CD4-positive, alpha-beta memory T cell (primary cell): ENCODE measurements around the gene INTS2. TPM values are rescaled to one million over a fixed set of nuclear protein-coding genes. Genes with fewer than 3 reads are reported as not detected.

Source experiments
- CTCF ChIA-PET: fragments of 350-600 bp; sonication (Branson Sonifier 250); formaldehyde crosslinking; loops from one replicate; lab custom pipeline; 2021; ENCODE audit warnings: inconsistent platforms; ENCODE audit not compliant: partially characterized antibody; lab: Charles Lee
- POLR2A ChIA-PET: fragments of 350-600 bp; sonication (Branson Sonifier 250); formaldehyde crosslinking; loops from one replicate; lab custom pipeline; 2021; ENCODE audit not compliant: partially characterized antibody; lab: Charles Lee
- DNase-seq, 5 donors: peaks; one replicate each; pipeline versions ENCODE4 v3.0.0 to v3.0.0-alpha.2; 2020 to 2022; ENCODE audit warnings: mixed read lengths in 1 of 5
- H3K27ac ChIP-seq: one replicate; pipeline ENCODE4 v1.7.0; 2013; ENCODE audit warnings: low read depth, low read length
- H3K27me3 ChIP-seq: 2 replicates; pipeline ENCODE4 v1.7.0; 2013; ENCODE audit warnings: mild to moderate bottlenecking, low read length, moderate library complexity; ENCODE audit not compliant: insufficient read depth
- H3K36me3 ChIP-seq: 2 replicates; pipeline ENCODE4 v1.7.0; 2013; ENCODE audit warnings: mild to moderate bottlenecking, low read length, moderate library complexity; ENCODE audit not compliant: insufficient read depth
- H3K4me1 ChIP-seq: 2 replicates; pipeline ENCODE4 v1.7.0; 2013; ENCODE audit warnings: mild to moderate bottlenecking, low read length, moderate library complexity; ENCODE audit not compliant: insufficient read depth
- H3K4me3 ChIP-seq, 2 donors: one replicate each; pipeline ENCODE4 v1.7.0; 2013; ENCODE audit warnings: low read length in 2 of 2, mild to moderate bottlenecking in 1 of 2
- H3K9me3 ChIP-seq, 2 donors: one replicate each; pipeline ENCODE4 v1.7.0; 2013; ENCODE audit warnings: low read length in 2 of 2, control low read depth in 1 of 2; ENCODE audit not compliant: control insufficient read depth in 1 of 2
- H3K27ac Mint-ChIP-seq, 7 donors: one replicate each; pipeline ENCODE4 v1.8.0; 2020 to 2021; ENCODE audit warnings: mixed read lengths in 7 of 7, mild to moderate bottlenecking in 6 of 7, inconsistent platforms in 3 of 7, moderate library complexity in 3 of 7
- H3K27me3 Mint-ChIP-seq, 2 donors: one replicate each; pipeline ENCODE4 v1.8.0; 2020 to 2021; ENCODE audit warnings: mixed read lengths in 2 of 2
- H3K36me3 Mint-ChIP-seq, 2 donors: one replicate each; pipeline ENCODE4 v1.8.0; 2020 to 2021; ENCODE audit warnings: mixed read lengths in 2 of 2, inconsistent platforms in 1 of 2, mild to moderate bottlenecking in 1 of 2
- H3K4me1 Mint-ChIP-seq, 4 donors: one replicate each; pipeline ENCODE4 v1.8.0; 2020 to 2021; ENCODE audit warnings: mixed read lengths in 4 of 4, mild to moderate bottlenecking in 1 of 4
- H3K4me3 Mint-ChIP-seq, 8 donors: one replicate each; pipeline ENCODE4 v1.8.0; 2020 to 2021; ENCODE audit warnings: mixed read lengths in 8 of 8, mild to moderate bottlenecking in 7 of 8, moderate library complexity in 6 of 8, inconsistent platforms in 3 of 8
- H3K9me3 Mint-ChIP-seq, 8 donors: one replicate each; pipeline ENCODE4 v1.8.0; 2020 to 2021; ENCODE audit warnings: mixed read lengths in 8 of 8, mild to moderate bottlenecking in 5 of 8, inconsistent platforms in 3 of 8, moderate library complexity in 1 of 8
- intact Hi-C: fragments of 100-400 bp; cut with micrococcal nuclease; formaldehyde crosslinking; loops from one replicate; pipeline ENCODE4 v1.15.1; 2023
- polyA plus RNA-seq, 2 donors: library from polyadenylated mRNA; unstranded; fragments of 300-500 nt; fragmentation: Illumina TruSeq; gene quantifications; one replicate each; pipeline ENCODE4 v1.2.3, GENCODE V29; 2021
- total RNA-seq, 2 experiments: library from RNA; stranded (reverse); gene quantifications; one replicate each; pipeline ENCODE4 v1.2.3, GENCODE V29; 2021

The INTS2 gene
- total and polyA plus RNA-seq, 4 experiments from 2014 or later: 3.9 to 18.7 (median 13.2) TPM

DNA sequence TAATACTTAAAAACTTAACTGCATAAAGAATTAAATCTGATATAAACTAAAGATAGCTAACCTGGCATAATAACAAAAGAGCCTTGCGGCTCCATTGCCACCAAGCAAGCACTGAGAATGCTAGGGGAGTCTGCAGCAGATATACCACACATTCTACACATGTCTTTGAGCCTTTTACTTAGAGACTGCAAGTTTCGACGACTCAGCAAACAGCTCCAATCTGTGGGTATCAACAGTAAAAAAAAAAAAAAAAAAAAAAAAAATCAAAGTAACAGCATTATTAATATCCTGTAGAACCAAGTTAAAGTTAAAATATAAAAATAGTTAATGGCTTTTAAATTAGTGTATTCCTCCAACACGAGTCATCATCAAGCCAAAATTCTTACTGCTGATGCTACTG is 27.8 kb upstream of the INTS2 start:
- peaks cover 54% of the 10 kb centered on the region for H3K36me3 ChIP-seq
- POLR2A ChIA-PET: no interaction called here
- intact Hi-C loops: no loop called here
- H3K27ac ChIP-seq: no peak overlapping the region
- no peaks in the 10 kb centered on the region for H3K27me3 Mint-ChIP-seq
- H3K4me3 ChIP-seq: no peak overlapping the region
- no peaks in the 10 kb centered on the region for H3K9me3 ChIP-seq
- H3K36me3 Mint-ChIP-seq: peaks cover 17 to 63% of the 10 kb centered on the region in 2 donors
- CTCF ChIA-PET: no interaction called here
- no peaks in the 10 kb centered on the region for H3K4me1 ChIP-seq
- H3K27ac Mint-ChIP-seq: peak overlapping the region in 1 of 7 donors; percentile 35
- no peaks in the 10 kb centered on the region for H3K27me3 ChIP-seq
- H3K4me1 Mint-ChIP-seq: peaks cover 0 to 2% (median 0%) of the 10 kb centered on the region in 4 donors
- DNase-seq: no peak
- H3K4me3 Mint-ChIP-seq: no peak overlapping the region
- peaks cover 0 to 2% (median 0%) of the 10 kb centered on the region in 8 donors for H3K9me3 Mint-ChIP-seq

DNA sequence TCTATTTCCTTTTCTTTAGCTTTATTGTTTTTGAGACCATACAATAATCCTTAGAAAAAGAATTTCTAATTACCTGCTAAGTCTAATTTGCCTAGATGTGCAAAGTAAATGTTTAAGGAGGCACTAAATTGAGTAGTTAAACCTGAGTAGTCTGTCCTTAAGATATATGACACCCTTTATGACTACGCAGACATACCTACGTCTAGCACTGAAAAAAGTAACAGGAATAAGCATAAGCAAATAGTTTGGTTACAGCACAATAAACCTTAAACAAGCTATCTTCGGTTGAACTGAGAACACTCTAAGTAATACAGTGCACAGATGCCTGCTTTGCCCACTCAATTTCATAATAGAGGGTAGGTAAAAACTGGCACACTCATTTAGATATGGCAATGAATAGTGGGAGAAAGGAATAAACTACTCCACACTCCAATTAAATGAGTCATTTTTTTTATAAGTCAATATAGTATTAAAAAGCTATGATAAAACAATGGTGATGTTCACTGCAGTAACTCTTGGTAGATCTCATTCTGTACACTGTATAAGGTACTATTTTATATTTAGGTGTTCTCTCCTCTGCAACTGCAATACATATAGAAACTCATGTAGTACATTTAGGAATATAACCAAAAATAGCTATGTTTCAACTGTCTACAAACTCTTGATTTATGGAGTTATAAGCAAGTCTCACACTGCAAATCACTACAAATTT is 19.7 kb upstream of the INTS2 start:
- intact Hi-C loops: no loop called here
- peaks cover 21 to 68% of the 10 kb centered on the region in 2 donors for H3K36me3 Mint-ChIP-seq

DNA sequence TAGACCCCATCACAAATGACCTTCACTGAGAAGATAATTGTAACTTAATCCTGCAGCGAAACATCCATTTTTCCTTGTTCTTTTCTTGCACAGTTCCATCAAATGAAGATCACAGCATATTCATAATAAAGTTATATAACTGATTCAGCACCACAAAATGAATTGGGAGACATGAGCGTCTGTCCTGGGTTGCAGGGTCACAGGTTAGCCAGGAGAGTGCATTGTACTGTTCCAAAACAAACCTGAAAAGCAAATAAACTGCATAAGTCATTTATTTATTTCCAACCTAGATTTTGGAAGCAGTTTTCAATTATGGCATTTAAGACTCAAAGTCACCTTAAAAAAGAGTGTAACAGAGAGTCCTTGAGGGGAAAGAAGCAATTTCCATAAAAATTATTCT is 18.6 kb upstream of the INTS2 start:
- intact Hi-C loops: no loop called here
- H3K27ac Mint-ChIP-seq: peak overlapping the region in 2 of 7 donors; percentile 23 to 35

More for the DNA sequence above, 19.7 kb upstream of the INTS2 start:
- no peaks in the 10 kb centered on the region for H3K4me1 Mint-ChIP-seq
- ChIA-PET POLR2A (no interaction called here), CTCF (interaction anchor here (0.5 to 0.9 kb wide), 2 partner anchors 16 to 46 kb away, joined by 3 read pairs; no protein-coding TSS in a partner anchor)
- H3K9me3 ChIP-seq: no peaks in the 10 kb centered on the region
- no peak overlapping the region for H3K4me3 Mint-ChIP-seq
- H3K36me3 ChIP-seq: peaks cover 46% of the 10 kb centered on the region
- no peaks in the 10 kb centered on the region for H3K27me3 ChIP-seq
- no peaks in the 10 kb centered on the region for H3K27me3 Mint-ChIP-seq
- peaks cover 0 to 2% (median 0%) of the 10 kb centered on the region in 8 donors for H3K9me3 Mint-ChIP-seq
- H3K27ac Mint-ChIP-seq: peak overlapping the region in 2 of 7 donors; percentile 66 to 68
- no peak overlapping the region for H3K4me3 ChIP-seq
- no peak for DNase-seq
- no peaks in the 10 kb centered on the region for H3K4me1 ChIP-seq
- H3K27ac ChIP-seq: no peak overlapping the region

DNA sequence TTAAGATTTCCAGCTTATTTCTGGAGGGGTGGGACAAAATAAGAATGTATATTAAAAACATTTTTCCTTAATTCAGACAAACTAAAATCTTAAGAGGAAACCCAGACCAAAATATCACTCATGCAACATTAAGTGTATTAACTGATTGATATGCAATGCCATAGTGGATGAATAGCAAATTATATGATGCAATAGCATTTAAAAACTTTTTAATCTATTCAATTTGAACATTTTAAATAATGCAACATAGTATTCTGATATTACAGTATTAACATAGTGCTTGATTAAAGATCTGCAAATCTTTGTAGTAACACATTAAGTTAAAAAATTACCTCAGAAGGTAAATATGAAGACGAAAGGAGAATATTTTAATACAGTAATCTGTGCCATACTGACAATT is 15.3 kb upstream of the INTS2 start:
- no peaks in the 10 kb centered on the region for H3K9me3 ChIP-seq
- Mint-ChIP-seq H3K4me1 (peaks cover 0 to 1% (median 0%) of the 10 kb centered on the region in 4 donors), H3K36me3 (peaks cover 21 to 41% of the 10 kb centered on the region in 2 donors), H3K4me3 (no peak overlapping the region), H3K27me3 (no peaks in the 10 kb centered on the region), H3K9me3 (no peaks in the 10 kb centered on the region), H3K27ac (no peak overlapping the region)
- CTCF ChIA-PET: interaction anchor here (1.0 kb wide), 1 partner anchor 37 kb away, joined by 3 read pairs; no protein-coding TSS in a partner anchor
- H3K36me3 ChIP-seq: peaks cover 19% of the 10 kb centered on the region
- H3K27me3 ChIP-seq: no peaks in the 10 kb centered on the region
- no peak for DNase-seq
- H3K4me3 ChIP-seq: no peak overlapping the region
- H3K27ac ChIP-seq: no peak overlapping the region
- POLR2A ChIA-PET: no interaction called here
- no peaks in the 10 kb centered on the region for H3K4me1 ChIP-seq
- intact Hi-C loops: no loop called here

More for the DNA sequence above, 18.6 kb upstream of the INTS2 start:
- Mint-ChIP-seq H3K9me3 (no peaks in the 10 kb centered on the region), H3K4me1 (no peaks in the 10 kb centered on the region), H3K36me3 (peaks cover 22 to 59% of the 10 kb centered on the region in 2 donors), H3K4me3 (no peak overlapping the region), H3K27me3 (no peaks in the 10 kb centered on the region)
- ChIA-PET POLR2A (no interaction called here), CTCF (no interaction called here)
- H3K9me3 ChIP-seq: no peaks in the 10 kb centered on the region
- no peaks in the 10 kb centered on the region for H3K4me1 ChIP-seq
- no peak overlapping the region for H3K4me3 ChIP-seq
- no peak for DNase-seq
- H3K36me3 ChIP-seq: peaks cover 42% of the 10 kb centered on the region
- H3K27ac ChIP-seq: no peak overlapping the region
- H3K27me3 ChIP-seq: no peaks in the 10 kb centered on the region

DNA sequence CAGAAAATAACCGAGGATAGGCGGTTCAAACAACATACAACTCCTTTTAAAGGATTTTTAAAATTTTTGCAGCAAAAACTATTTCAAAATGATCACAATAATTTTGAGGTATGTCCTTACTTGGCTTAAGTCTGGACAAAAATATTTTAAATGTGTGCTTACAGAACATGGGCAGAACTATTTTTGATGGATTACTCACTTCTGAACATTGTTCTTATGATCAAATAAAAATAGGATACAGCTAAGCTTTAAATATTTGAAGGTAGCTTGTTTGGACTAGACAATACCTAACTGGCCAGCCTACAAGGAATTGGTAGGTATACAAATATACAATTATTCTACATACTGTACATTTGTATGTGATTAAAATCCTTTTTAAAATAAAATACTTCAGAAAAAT is 14.3 kb upstream of the INTS2 start:
- Histone ChIP-seq H3K36me3 (peaks cover 12% of the 10 kb centered on the region), H3K27ac (no peak overlapping the region), H3K27me3 (no peaks in the 10 kb centered on the region), H3K9me3 (no peaks in the 10 kb centered on the region), H3K4me1 (no peaks in the 10 kb centered on the region), H3K4me3 (no peak overlapping the region)
- peaks cover 0 to 1% (median 0%) of the 10 kb centered on the region in 4 donors for H3K4me1 Mint-ChIP-seq
- peaks cover 20 to 31% of the 10 kb centered on the region in 2 donors for H3K36me3 Mint-ChIP-seq
- ChIA-PET CTCF (no interaction called here), POLR2A (no interaction called here)
- intact Hi-C loops: no loop called here
- H3K9me3 Mint-ChIP-seq: no peaks in the 10 kb centered on the region
- DNase-seq: no peak
- H3K4me3 Mint-ChIP-seq: no peak overlapping the region
- no peaks in the 10 kb centered on the region for H3K27me3 Mint-ChIP-seq
- no peak overlapping the region for H3K27ac Mint-ChIP-seq

DNA sequence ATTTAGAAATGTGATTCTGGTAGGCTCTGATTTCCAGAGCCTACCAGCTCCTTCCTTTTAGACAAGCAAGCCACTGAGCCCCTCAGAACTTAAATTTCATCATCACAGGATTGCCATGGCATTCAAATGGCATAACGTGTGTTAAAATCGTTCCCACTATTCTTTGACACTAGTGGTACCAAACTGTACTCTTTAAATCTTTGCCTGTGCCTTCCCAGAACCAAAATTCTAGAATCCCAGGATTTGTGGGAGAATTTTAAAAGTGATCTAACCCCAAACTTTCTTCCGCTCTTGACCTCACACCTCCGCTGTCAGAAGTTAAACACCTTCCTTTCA is 287 bp upstream of the INTS2 start:
- Mint-ChIP-seq H3K36me3 (peaks cover 4 to 23% of the 10 kb centered on the region in 2 donors), H3K27me3 (peaks cover 0 to 7% of the 10 kb centered on the region in 2 donors), H3K4me1 (peaks cover 18 to 28% (median 23%) of the 10 kb centered on the region in 4 donors), H3K27ac (peak overlapping the region; percentile 91 to 96 (median 95)), H3K4me3 (peak overlapping the region; percentile 86 to 97 (median 91)), H3K9me3 (no peaks in the 10 kb centered on the region)
- peak overlapping the region; percentile 90 to 100 for H3K4me3 ChIP-seq
- H3K4me1 ChIP-seq: peaks cover 17% of the 10 kb centered on the region
- ChIA-PET CTCF (no interaction called here), POLR2A (interaction anchor here (0.6 to 2.1 kb wide), 3 partner anchors 11 to 143 kb away, joined by 3 to 9 read pairs (median 3); no protein-coding TSS in a partner anchor)
- peaks cover 9% of the 10 kb centered on the region for H3K36me3 ChIP-seq
- DNase-seq: no peak
- H3K9me3 ChIP-seq: no peaks in the 10 kb centered on the region
- peak overlapping the region; percentile 85 for H3K27ac ChIP-seq
- H3K27me3 ChIP-seq: no peaks in the 10 kb centered on the region
- intact Hi-C loops: loop anchor here (5.0 kb wide), 1 partner anchor 549 kb away; the partner anchor contains the start of gene TLK2

DNA sequence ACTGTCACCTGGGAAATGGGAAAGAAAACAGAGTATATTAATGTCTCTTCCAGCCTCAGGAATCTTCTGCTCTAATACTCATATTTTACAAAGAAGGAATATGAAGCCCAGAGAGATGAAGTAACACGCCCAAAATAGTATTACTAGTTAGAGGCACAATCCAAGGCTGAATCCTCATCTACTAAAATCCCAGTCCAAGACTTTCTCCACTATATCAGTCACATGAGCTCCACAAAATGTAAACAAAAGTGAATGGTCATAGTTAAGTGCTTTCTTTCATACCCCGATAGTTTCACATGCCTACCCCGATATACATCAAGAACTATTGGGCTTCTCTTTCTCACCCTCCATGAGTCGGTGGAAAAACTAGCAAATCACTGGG is 965 bp downstream of the INTS2 start:
- Mint-ChIP-seq H3K4me3 (peak overlapping the region; percentile 86 to 97 (median 91)), H3K27ac (peak overlapping the region; percentile 91 to 96 (median 95)), H3K27me3 (peaks cover 0 to 4% of the 10 kb centered on the region in 2 donors), H3K4me1 (peaks cover 18 to 28% (median 23%) of the 10 kb centered on the region in 4 donors), H3K9me3 (no peaks in the 10 kb centered on the region), H3K36me3 (peaks cover 4 to 28% of the 10 kb centered on the region in 2 donors)
- intact Hi-C loops: loop anchor here (1.0 to 5.0 kb wide), 3 partner anchors 64 to 550 kb away; partner anchors contain the start of genes BRIP1 and TLK2
- DNase-seq: no peak
- ChIA-PET CTCF (no interaction called here), POLR2A (interaction anchor here (0.9 to 1.8 kb wide), 3 partner anchors 22 to 139 kb away, joined by 3 to 9 read pairs (median 3); no protein-coding TSS in a partner anchor)
- Histone ChIP-seq H3K36me3 (peaks cover 12% of the 10 kb centered on the region), H3K4me1 (peaks cover 17% of the 10 kb centered on the region), H3K9me3 (no peaks in the 10 kb centered on the region), H3K27ac (peak overlapping the region; percentile 85), H3K4me3 (peak overlapping the region; percentile 90 to 100), H3K27me3 (no peaks in the 10 kb centered on the region)
